Neuronal stem cell (in vitro differentiated cells): ENCODE results near the gene PTPRG.

ENCODE experiments used
- DNase-seq: peaks from one replicate; pipeline ENCODE4 v3.0.0-alpha.2; 2013; ENCODE audit warnings: low spot score
- H2AFZ ChIP-seq: one replicate; pipeline ENCODE4 v1.6.1; 2013; ENCODE audit warnings: mild to moderate bottlenecking, low read length, inconsistent platforms
- H2AK5ac ChIP-seq: 2 replicates; pipeline ENCODE4 v1.6.1; 2013; ENCODE audit warnings: low read depth, mild to moderate bottlenecking, inconsistent platforms, low read length, moderate library complexity, mixed read lengths
- H2BK120ac ChIP-seq: 2 replicates; pipeline ENCODE4 v1.6.1; 2013; ENCODE audit warnings: low read depth, mild to moderate bottlenecking, inconsistent platforms, low read length, moderate library complexity, mixed read lengths
- H2BK12ac ChIP-seq: one replicate; pipeline ENCODE4 v1.6.1; 2013; ENCODE audit warnings: low read length, inconsistent platforms
- H2BK15ac ChIP-seq: 2 replicates; pipeline ENCODE4 v1.6.1; 2013; ENCODE audit warnings: mild to moderate bottlenecking, low read length, inconsistent platforms, mixed read lengths
- H2BK5ac ChIP-seq: one replicate; pipeline ENCODE4 v1.6.1; 2013; ENCODE audit warnings: inconsistent platforms, mild to moderate bottlenecking, low read length, moderate library complexity
- H3K14ac ChIP-seq: one replicate; pipeline ENCODE4 v1.6.1; 2013; ENCODE audit warnings: low read length, inconsistent platforms
- H3K18ac ChIP-seq: 2 replicates; pipeline ENCODE4 v1.6.1; 2013; ENCODE audit warnings: low read length, inconsistent platforms
- H3K23ac ChIP-seq: 2 replicates; pipeline ENCODE4 v1.6.1; 2013; ENCODE audit warnings: low read depth, mild to moderate bottlenecking, mixed read lengths, low read length, inconsistent platforms; ENCODE audit not compliant: poor library complexity
- H3K27ac ChIP-seq: replicated peaks from 3 replicates; pipeline ENCODE4 v1.5.1; 2013; ENCODE audit warnings: low read length, inconsistent platforms
- H3K27me3 ChIP-seq, 3 experiments: 2 replicates each; pipeline ENCODE4 v1.6.1; 2013; ENCODE audit warnings: low read length in 3 of 3, mild to moderate bottlenecking in 2 of 3, inconsistent platforms in 1 of 3, low read depth in 1 of 3, mixed read lengths in 1 of 3, moderate library complexity in 1 of 3; ENCODE audit not compliant: control insufficient read depth in 3 of 3, insufficient read depth in 3 of 3
- H3K36me3 ChIP-seq, 2 donors: replicated peaks in 1 of 2; 2 replicates each; pipeline ENCODE4 v1.6.1; 2013; ENCODE audit warnings: low read length in 2 of 2; ENCODE audit not compliant: control insufficient read depth in 2 of 2, insufficient read depth in 2 of 2
- H3K4ac ChIP-seq: 2 replicates; pipeline ENCODE4 v1.6.1; 2013; ENCODE audit warnings: inconsistent platforms, mild to moderate bottlenecking, low read length, moderate library complexity
- H3K4me1 ChIP-seq, 2 donors: 1 replicate in 1 of 2; 2 replicates in 1 of 2; pipeline ENCODE4 v1.6.1; 2013; ENCODE audit warnings: low read length in 2 of 2, low read depth in 1 of 2; ENCODE audit not compliant: control insufficient read depth in 2 of 2, insufficient read depth in 1 of 2
- H3K4me2 ChIP-seq: one replicate; pipeline ENCODE4 v1.6.1; 2013; ENCODE audit warnings: mild to moderate bottlenecking, low read length, inconsistent platforms; ENCODE audit not compliant: insufficient read depth, poor library complexity, severe bottlenecking
- H3K4me3 ChIP-seq, 2 donors: 2 replicates each; pipeline ENCODE4 v1.5.1; 2013; ENCODE audit warnings: low read length in 2 of 2, mild to moderate bottlenecking in 2 of 2, inconsistent platforms in 1 of 2, moderate library complexity in 1 of 2
- H3K79me1 ChIP-seq: one replicate; pipeline ENCODE4 v1.6.1; 2013; ENCODE audit warnings: low read depth, mild to moderate bottlenecking, inconsistent platforms, low read length, moderate library complexity
- H3K9ac ChIP-seq: one replicate; pipeline ENCODE4 v1.6.1; 2013; ENCODE audit warnings: mild to moderate bottlenecking, low read depth, low read length, inconsistent platforms; ENCODE audit not compliant: poor library complexity
- H3K9me3 ChIP-seq, 2 donors: replicated peaks in 1 of 2; 2 replicates each; pipeline versions ENCODE3 to v1.6.1; 2013; ENCODE audit warnings: low read length in 2 of 2, mild to moderate bottlenecking in 2 of 2, inconsistent platforms in 1 of 2, low read depth in 1 of 2, mixed read lengths in 1 of 2, moderate library complexity in 1 of 2; ENCODE audit not compliant: control insufficient read depth in 2 of 2, insufficient read depth in 1 of 2
- H4K8ac ChIP-seq: one replicate; pipeline ENCODE4 v1.6.1; 2013; ENCODE audit warnings: low read depth, mild to moderate bottlenecking, inconsistent platforms, low read length, moderate library complexity
- H4K91ac ChIP-seq: one replicate; pipeline ENCODE4 v1.6.1; 2013; ENCODE audit warnings: low read length, low read depth, mild to moderate bottlenecking, inconsistent platforms; ENCODE audit not compliant: poor library complexity
- WGBS, 2 donors: extraction: QIAGEN DNeasy Blood & Tissue Kit; methylation state at CpG; one replicate each; pipeline ENCODE4 v1.1.7; 2013; ENCODE audit warnings: missing lambda C conversion rate in 2 of 2, mixed read lengths in 1 of 2; ENCODE audit not compliant: insufficient read length in 2 of 2, insufficient replicate concordance in 1 of 2; ENCODE audit errors: extremely low coverage in 2 of 2; 5-methylcytosine and 5-hydroxymethylcytosine counted together

The PTPRG gene

DNA sequence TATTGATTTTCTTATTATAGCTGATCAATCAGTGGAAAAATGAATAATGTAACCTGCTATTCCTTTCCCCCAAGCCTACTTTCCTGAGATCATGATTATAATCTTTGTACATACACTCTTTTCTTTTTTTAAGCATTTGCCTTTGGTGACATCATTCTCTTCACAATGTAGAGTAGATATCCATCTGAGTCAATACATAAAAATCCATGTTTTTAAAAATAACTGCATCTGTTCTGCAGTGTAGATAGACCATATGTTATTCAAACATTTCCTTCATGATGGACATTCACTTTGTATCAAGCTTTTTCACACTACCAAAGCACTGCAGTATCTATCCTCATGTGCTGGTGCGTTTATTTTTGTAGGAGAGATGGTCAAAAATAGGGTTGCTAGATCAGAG lies 211.1 kb downstream of the PTPRG start:
- H3K4ac ChIP-seq: no peak overlapping the region
- no peak overlapping the region for H2AFZ ChIP-seq
- no peaks in the 10 kb centered on the region for H3K79me1 ChIP-seq
- no peak overlapping the region for H3K14ac ChIP-seq
- no peak overlapping the region for H3K4me2 ChIP-seq
- H3K4me1 ChIP-seq: no peaks in the 10 kb centered on the region
- no peaks in the 10 kb centered on the region for H3K9me3 ChIP-seq
- no peak overlapping the region for H2AK5ac ChIP-seq
- no peak overlapping the region for H2BK12ac ChIP-seq
- no peak overlapping the region for H4K8ac ChIP-seq
- H3K4me3 ChIP-seq: no peak overlapping the region
- H2BK5ac ChIP-seq: no peak overlapping the region
- H4K91ac ChIP-seq: no peak overlapping the region
- H3K18ac ChIP-seq: no peak overlapping the region
- H2BK15ac ChIP-seq: no peak overlapping the region
- DNase-seq: no peak
- H3K27me3 ChIP-seq: no peaks in the 10 kb centered on the region
- no peaks in the 10 kb centered on the region for H3K36me3 ChIP-seq
- H3K27ac ChIP-seq: no peak overlapping the region
- H2BK120ac ChIP-seq: no peak overlapping the region
- no peak overlapping the region for H3K23ac ChIP-seq
- no CpG with 5 or more reads among the region's 1 CpG for WGBS, 2 donors
- H3K9ac ChIP-seq: no peak overlapping the region

DNA sequence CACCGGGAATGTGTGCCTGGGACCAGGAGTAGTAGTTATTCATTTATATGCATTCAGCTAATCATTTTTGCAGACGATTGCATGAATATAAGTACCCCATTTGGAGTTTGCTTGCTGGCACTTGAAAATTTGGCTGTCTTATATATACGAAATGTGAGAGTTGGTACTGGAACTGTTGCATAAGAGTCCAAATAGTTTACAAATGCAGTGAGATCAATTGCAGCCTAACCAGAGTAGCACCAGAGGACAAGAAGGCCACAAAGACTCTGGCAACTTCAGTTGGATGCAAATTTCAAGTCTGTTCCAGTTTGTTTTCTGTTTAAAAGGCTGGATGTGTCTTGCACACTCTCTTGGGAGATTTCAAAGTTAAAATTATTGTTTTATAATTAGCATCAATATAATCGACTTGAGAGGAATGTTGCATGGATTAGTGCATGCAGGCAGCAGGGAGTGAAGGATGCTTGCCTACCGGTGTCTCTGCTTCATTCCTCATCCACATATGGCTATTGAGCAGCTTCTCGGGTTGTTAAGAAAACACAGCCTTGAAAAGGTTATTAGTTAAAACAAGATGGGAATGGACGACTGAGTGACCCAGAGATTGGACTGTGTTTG lies 213.0 kb downstream of the PTPRG start:
- H2BK15ac ChIP-seq: no peak overlapping the region
- H3K18ac ChIP-seq: no peak overlapping the region
- no peak for DNase-seq
- no peak overlapping the region for H3K14ac ChIP-seq
- H3K9me3 ChIP-seq: no peaks in the 10 kb centered on the region
- no peak overlapping the region for H2BK5ac ChIP-seq
- no peaks in the 10 kb centered on the region for H3K4me1 ChIP-seq
- H2AK5ac ChIP-seq: no peak overlapping the region
- H4K8ac ChIP-seq: no peak overlapping the region
- no peak overlapping the region for H2BK120ac ChIP-seq
- H3K36me3 ChIP-seq: no peaks in the 10 kb centered on the region
- no peak overlapping the region for H3K23ac ChIP-seq
- H4K91ac ChIP-seq: no peak overlapping the region
- no CpG with 5 or more reads among the region's 7 CpGs for WGBS, 2 donors
- H2AFZ ChIP-seq: no peak overlapping the region
- H3K27ac ChIP-seq: no peak overlapping the region
- H3K9ac ChIP-seq: no peak overlapping the region
- no peak overlapping the region for H3K4me3 ChIP-seq
- H3K79me1 ChIP-seq: no peaks in the 10 kb centered on the region
- H3K27me3 ChIP-seq: no peaks in the 10 kb centered on the region
- no peak overlapping the region for H3K4ac ChIP-seq
- no peak overlapping the region for H3K4me2 ChIP-seq
- H2BK12ac ChIP-seq: no peak overlapping the region

DNA sequence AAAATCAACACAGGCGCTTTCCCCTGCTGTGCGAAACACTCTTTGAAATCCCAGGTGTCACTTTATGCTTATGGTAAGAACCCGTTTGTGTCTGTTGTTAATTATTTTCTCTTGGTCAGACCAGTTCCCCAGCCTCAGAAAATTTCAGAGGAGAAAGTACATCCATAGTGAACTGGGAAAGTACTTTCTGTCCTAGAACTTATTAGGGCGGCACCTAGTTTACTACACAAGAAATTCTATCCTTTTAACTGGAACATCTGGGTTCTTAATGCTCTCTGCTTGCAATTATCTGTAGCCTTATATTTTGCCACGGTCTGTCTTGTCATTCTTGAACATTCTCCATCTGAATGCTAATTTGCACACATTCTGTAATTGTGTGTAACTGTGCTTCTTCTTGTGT lies 215.0 kb downstream of the PTPRG start:
- H3K23ac ChIP-seq: no peak overlapping the region
- H2BK15ac ChIP-seq: no peak overlapping the region
- H2AK5ac ChIP-seq: no peak overlapping the region
- H3K9ac ChIP-seq: no peak overlapping the region
- no peak overlapping the region for H3K18ac ChIP-seq
- no peak overlapping the region for H4K8ac ChIP-seq
- H3K4me3 ChIP-seq: no peak overlapping the region
- no peak overlapping the region for H2AFZ ChIP-seq
- H3K27ac ChIP-seq: no peak overlapping the region
- no peak overlapping the region for H3K4ac ChIP-seq
- no peaks in the 10 kb centered on the region for H3K9me3 ChIP-seq
- no peak overlapping the region for H3K4me2 ChIP-seq
- H3K4me1 ChIP-seq: no peaks in the 10 kb centered on the region
- no peak overlapping the region for H4K91ac ChIP-seq
- DNase-seq: no peak
- no peaks in the 10 kb centered on the region for H3K36me3 ChIP-seq
- no peak overlapping the region for H3K14ac ChIP-seq
- no peak overlapping the region for H2BK120ac ChIP-seq
- H3K27me3 ChIP-seq: no peaks in the 10 kb centered on the region
- H2BK12ac ChIP-seq: no peak overlapping the region
- no peaks in the 10 kb centered on the region for H3K79me1 ChIP-seq
- no peak overlapping the region for H2BK5ac ChIP-seq
- no CpG with 5 or more reads among the region's 5 CpGs for WGBS, 2 donors

GRCh38 chr3:61777483-61777882 lies 216.1 kb downstream of the PTPRG start:
- no peak for DNase-seq
- no CpG with 5 or more reads among the region's 6 CpGs for WGBS, 2 donors
- Histone ChIP-seq H3K9me3 (no peaks in the 10 kb centered on the region), H3K9ac (no peak overlapping the region), H3K4ac (no peak overlapping the region), H4K8ac (no peak overlapping the region), H2BK5ac (no peak overlapping the region), H3K4me3 (no peak overlapping the region), H3K4me1 (no peaks in the 10 kb centered on the region), H2AK5ac (no peak overlapping the region), H2AFZ (no peak overlapping the region), H2BK15ac (no peak overlapping the region), H4K91ac (no peak overlapping the region), H3K79me1 (no peaks in the 10 kb centered on the region), H3K23ac (no peak overlapping the region), H3K14ac (no peak overlapping the region), H2BK120ac (no peak overlapping the region), H3K27ac (no peak overlapping the region), H2BK12ac (no peak overlapping the region), H3K18ac (no peak overlapping the region), H3K4me2 (no peak overlapping the region), H3K27me3 (no peaks in the 10 kb centered on the region), H3K36me3 (no peaks in the 10 kb centered on the region)
